ENCODE data around the gene IL10RB. TPM values are rescaled to one million over a fixed set of nuclear protein-coding genes. Genes with fewer than 3 reads are reported as not detected.
A peak's percentile ranks its signal among the peaks of the same experiment; 100 is the strongest.
"Not testable (repeated sequence)": the region's sequence is repeated elsewhere in the genome, so short reads cannot be mapped to it uniquely, and the experiment has no call there.

IL10RB gene
- total RNA-seq (2014; rRNA removed; shearing (Covaris generic)), result 25.4 and 28.2 TPM in 2 replicates
- polyA plus RNA-seq (2014; cell fraction: nucleus; rRNA removed), result 12.6 and 15.1 TPM in 2 replicates

DNA sequence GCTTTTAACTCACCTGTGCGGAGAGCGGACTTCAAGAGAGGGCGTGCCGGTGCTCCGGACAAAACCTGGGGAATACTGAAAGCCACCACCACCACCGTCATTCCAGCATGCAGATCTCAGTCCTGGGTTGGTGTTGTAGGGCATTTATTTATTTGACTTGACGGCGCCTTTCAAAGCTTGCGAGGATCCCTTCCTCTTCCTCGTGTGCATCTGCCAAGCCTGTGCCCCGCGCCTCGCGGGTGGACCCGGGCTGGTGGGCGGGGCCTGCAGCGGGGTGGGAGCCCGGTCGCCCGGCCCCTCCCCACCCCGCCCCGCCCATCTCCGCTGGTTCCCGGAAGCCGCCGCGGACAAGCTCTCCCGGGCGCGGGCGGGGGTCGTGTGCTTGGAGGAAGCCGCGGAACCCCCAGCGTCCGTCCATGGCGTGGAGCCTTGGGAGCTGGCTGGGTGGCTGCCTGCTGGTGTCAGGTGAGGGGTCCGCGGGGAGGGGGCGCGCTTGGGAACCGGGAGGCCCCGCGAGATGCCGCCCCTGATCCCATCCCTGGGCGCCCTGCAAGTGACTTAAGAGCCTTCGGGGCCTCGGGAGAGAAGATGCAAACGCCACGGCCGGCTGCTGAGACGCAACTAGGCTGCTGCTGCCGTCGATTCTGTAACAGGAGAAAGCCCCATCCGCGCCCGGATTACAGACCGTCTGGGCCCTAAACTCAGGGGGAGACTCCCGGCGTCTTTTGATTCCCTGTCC, at the start of gene IL10RB:
Gene IL10RB, plus strand, starts transcription at position 318 of the 739 bp plus-strand sequence. Its CDS starts 99 bp downstream, at position 417.
- DNase-seq (ENCODE audit: extremely low read depth, low read depth), result peak; percentile 20

GRCh38 chr21:33217138-33217520, 49.0 kb upstream of the IL10RB start:
- no peak for DNase-seq (ENCODE audit: extremely low read depth, low read depth)

- no peak for DNase-seq (ENCODE audit: extremely low read depth, low read depth)
Measured at GRCh38 chr21:33219300-33219699, 46.9 kb upstream of the IL10RB start.

DNA sequence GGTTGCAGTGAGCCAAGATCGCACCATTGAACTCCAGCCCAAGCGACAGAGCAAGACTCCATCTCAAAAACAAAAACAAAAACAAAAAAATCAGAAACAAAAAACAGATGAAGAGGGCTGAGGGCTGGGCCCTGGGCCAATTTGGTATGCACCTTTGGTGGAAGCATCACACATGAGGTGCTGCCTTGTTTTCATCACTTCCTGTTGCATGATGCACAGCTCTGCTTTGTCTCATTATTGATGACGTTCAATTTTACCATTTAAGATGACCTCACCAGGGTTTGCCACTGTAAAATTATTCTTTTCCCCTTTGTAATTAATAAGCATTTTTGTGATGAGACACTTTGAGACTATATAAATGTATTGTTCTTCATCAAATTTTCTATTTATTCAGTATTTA, 46.2 kb upstream of the IL10RB start:
- DNase-seq (ENCODE audit: extremely low read depth, low read depth), result no peak

DNA sequence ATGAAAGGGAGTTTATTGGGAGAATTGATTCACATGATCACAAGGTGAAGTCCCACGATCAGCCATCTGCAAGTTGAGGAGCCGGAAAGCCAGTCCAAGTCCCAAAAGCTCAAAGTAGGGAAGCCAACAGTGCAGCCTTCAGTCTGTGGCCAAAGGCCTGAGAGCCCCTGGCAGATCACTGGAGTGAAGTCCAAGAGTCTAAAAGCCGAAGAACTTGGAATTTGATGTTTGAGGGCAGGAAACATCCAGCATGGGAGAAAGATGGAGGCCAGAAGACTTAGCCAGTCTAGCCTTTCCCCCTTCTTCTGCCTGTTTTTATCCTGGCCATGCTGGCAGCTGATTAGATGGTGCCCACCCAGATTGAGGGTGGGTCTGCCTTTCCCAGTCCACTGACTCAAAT, 40.8 kb upstream of the IL10RB start:
- DNase-seq (ENCODE audit: extremely low read depth, low read depth), result not testable (repeated sequence)

DNA sequence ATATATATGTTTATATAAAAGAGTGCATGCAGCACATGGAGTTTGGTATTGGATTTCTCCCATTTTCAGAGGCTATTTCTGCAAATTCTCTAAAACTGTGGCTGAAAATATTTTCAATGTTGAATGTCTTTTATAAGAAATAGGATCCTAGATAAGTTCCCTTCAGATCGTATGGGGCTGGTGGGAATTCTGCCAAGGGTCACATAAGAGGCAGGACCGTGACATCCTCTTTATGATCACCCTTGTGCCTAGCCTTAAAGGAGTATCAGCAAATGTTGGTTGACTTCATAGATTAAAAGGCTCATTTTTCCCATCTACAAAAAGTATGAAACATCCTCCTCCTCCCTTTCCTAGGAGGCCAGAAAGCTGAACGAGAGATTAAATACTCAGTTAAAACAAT, 37.7 kb upstream of the IL10RB start:
- DNase-seq (ENCODE audit: extremely low read depth, low read depth), result no peak

DNA sequence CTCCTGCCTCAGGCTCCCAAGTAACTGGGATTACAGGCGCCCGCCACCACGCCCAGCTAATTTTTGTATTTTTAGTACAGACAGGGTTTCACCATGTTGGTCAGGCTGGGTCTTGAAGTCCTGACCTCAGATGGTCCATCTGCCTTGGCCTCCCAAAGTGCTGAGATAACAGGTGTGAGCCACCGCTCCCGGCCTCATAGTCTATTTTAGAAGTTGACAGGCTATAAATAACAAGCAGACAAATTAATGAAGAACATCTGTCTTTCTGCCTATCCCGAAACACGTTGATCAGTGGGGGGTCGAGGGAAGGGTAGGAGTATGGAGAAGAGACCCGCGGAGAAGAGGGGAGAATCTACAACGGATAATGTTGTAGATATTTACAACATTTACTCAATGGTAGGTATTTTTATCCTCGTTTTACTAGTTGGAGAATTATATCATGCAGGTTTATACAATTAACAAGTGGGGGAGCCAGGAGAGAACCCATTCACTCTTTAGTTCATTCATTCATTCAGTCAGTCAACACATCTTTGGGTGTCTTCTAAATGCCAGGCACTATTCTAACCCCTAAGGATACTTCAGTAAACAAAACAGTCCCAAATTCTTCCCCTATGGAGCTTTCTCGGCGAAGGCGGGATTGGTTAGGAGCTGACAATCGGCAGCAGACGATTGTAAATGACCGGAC, 36.9 kb upstream of the IL10RB start:
- no peak for DNase-seq (ENCODE audit: extremely low read depth, low read depth)

DNA sequence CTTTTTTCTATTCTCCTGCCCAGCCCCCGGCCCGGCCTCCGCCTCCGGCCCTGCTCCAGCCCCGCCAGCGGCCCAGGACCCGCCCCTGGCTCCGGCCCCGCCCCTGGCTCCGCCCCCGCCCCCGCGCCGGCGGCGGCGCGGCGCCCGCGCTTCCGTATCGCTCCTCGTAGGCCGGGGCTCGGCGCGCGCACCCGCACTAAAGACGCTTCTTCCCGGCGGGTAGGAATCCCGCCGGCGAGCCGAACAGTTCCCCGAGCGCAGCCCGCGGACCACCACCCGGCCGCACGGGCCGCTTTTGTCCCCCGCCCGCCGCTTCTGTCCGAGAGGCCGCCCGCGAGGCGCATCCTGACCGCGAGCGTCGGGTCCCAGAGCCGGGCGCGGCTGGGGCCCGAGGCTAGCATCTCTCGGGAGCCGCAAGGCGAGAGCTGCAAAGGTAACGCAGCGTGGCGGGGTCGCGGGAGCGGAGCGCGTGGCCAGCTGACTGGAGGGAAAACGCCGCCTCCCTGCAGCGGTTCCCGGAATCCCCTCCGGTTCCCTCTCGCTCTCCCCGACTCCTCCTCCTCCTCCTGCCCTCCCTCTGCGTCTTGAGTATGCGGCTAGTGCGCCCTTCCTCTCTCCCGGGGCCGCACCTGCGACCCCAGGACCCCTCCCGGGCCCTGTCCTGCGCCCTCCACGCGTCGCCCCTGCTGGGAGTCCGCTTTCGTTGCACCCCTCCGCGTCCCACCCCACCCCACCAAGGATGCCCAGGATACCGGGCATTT, 36.2 kb upstream of the IL10RB start, which contains the start of gene IFNAR2:
Gene IFNAR2, plus strand, starts transcription at position 155 of the 761 bp plus-strand sequence. CDS start 11,985 bp downstream, outside the sequence.
- DNase-seq (ENCODE audit: extremely low read depth, low read depth), result peak; percentile 23

DNA sequence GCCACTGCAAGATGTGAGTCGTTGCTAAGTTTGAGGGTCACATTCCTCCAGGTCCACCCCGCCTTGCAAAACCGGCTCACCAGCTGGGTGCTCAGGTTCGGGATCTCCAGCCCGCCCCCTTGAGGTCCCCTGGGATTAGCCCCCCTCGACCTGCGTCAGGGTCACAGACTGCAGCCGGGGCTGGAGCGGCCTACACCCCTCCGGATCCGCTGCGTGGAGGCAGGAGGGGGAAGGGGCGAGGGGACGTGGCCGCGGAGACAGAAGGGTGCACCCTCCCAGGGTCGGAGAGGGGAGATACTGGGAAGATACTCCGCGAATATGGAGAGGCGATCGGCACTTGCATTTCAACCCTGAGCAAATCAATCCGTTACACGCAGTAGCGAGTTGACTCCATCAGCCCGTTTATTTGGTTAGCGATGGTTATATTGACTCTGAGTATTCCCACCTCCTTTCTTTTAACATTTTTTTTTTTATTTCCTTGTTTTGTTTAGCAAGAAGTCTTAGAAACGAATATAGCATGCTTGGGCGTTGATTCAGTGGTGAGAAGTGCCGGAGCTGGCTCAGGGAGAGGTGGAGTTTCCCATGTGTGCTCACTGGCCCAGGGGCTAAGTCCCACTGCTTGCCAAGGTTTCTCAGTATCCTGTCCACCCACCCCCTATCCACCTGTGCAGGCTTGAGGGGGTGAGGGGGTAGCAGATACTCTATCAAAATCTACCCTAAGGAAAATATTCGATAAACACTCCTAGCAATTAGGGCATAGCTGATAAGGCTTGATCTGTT, 35.4 kb upstream of the IL10RB start:
- no peak for DNase-seq (ENCODE audit: extremely low read depth, low read depth)

DNA sequence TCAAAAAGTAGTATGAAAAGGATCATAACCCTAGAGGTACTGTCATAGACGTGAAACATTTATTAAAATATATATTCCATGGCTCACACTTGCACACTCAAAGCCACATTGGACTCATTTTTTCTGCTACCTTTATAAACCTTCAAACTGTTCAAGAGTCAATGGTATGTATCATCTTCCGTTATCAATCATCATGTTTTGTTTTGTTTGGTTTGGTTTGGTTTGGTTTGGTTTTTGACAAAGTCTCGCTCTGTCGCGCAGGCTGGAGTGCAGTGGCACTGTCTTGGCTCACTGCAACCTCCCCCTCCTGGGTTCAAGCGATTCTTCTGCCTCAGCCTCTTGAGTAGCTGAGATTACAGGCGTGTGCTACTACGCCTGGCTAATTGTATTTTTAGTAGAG, 34.6 kb upstream of the IL10RB start:
- DNase-seq (ENCODE audit: extremely low read depth, low read depth), result no peak

DNA sequence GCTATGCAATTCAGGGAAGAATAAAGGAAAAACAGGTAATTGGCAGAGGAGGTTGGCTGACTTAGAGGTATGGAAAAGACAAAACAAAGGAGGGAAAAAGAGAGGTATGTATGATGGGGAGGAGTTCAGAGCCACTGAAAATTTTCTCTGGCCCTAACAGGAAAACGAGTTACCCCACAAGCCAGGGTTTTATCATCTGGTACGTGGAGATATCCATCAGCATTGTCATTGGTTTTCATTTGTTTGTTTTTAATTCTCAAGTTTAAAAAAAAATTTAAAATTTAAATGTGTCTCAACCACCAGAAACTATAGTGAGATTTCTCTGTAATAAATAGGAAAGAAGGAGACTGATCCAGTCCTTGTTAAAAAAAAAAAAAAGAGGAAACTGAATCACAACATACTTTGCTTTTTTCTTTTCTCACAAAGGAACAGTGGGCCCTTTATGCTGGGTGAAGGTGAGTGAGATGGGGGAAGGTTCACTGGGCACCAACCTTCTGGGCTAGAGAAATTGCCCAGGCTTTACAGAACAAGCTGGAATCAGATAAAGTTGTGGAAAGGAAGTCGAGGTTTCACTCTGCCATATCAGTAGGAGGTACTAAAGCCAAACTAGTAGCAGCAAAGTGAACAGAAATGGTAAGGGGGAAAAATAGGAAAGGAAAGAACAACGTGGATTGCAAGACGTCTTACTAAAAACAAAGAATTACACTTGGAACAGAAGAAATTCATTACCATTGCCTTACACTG, 33.7 kb upstream of the IL10RB start:
- no peak for DNase-seq (ENCODE audit: extremely low read depth, low read depth)

GRCh38 chr21:33234635-33235520, 31.3 kb upstream of the IL10RB start:
- DNase-seq (ENCODE audit: extremely low read depth, low read depth), result no peak

DNA sequence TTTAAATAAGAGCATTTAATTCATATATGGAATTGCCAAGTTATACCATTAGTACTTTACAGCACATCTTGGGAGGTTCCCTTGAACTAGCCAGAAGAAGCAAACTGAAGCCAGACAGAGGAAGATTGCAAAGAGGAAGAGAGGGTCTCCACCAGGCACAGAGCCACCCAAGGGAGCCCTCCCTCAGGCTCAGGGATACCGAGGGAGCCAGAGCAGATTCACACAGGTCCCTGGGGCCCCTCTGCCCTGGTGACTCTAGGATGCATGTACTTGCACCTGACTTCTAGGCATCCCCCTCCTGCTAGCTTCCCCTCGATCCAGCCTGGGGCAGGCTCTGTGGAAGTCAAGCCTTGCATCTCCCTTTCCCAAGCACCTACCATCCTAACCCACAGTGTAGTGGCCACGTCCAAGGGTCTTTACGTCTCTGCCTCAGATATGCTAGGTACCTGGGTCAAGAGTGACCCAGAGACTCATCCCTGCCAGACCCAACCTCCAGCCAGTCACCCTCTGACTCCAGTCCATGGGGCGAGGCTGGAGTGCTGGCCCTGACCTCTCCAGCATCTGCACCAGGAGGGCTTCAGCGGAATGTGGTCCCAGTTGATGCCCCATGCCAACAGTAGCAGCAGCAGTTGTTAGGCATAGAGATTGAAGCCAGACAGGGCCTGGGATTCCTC, 30.0 kb upstream of the IL10RB start:
- DNase-seq (ENCODE audit: extremely low read depth, low read depth), result no peak

DNA sequence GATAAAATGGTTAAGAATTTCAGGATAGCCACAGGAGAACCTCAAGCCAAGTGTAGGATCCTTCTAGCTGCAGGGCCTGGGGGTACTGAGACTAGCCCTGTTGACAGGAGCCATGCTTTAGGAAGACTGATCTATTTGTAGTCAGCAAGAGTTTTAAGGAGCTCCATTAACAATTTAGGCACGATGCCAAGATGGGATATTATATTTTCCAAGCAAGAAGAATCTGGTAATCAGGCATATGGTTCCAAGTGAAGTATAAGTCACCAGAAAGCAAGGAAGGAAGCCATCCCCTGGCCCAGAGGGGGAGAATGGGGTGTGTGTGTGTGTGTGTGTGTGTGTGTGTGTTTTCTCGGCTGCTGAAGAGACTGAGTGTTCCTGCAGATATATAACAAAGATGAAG, 29.4 kb upstream of the IL10RB start:
- DNase-seq (ENCODE audit: extremely low read depth, low read depth), result no peak

- DNase-seq (ENCODE audit: extremely low read depth, low read depth), result no peak
Measured at GRCh38 chr21:33237486-33237885, 28.7 kb upstream of the IL10RB start.

- DNase-seq (ENCODE audit: extremely low read depth, low read depth), result no peak
Measured at GRCh38 chr21:33238146-33238545, 28.0 kb upstream of the IL10RB start.

GRCh38 chr21:33238565-33239255, 27.5 kb upstream of the IL10RB start:
- DNase-seq (ENCODE audit: extremely low read depth, low read depth), result no peak
